Inferior parietal cortex (tissue), 1 donor: ENCODE results near the gene TECPR2.

Source experiments
- DNase-seq: peaks from one replicate; pipeline ENCODE4 v3.0.0-alpha.2; 2016; ENCODE audit errors: extremely low spot score

The TECPR2 gene

DNA sequence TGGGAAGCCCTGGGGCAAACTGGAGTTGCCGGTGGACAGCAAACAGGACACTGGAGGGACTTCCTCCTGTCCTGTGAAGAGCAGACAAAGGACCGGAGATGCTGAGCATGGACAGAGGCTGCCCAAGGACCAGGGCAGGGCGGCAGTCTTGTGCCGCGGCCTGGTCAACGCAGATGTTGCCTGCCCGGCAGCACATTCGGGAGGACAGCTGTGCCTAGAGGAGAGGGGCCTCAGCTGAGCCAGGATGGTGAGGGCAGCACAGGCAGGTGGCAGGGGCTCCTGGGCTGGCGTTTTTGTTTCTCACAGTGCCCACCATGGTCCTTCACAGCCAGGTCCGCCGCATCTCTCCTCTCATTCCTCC, 133.6 kb downstream of the TECPR2 start:
- DNase-seq: no peak

DNA sequence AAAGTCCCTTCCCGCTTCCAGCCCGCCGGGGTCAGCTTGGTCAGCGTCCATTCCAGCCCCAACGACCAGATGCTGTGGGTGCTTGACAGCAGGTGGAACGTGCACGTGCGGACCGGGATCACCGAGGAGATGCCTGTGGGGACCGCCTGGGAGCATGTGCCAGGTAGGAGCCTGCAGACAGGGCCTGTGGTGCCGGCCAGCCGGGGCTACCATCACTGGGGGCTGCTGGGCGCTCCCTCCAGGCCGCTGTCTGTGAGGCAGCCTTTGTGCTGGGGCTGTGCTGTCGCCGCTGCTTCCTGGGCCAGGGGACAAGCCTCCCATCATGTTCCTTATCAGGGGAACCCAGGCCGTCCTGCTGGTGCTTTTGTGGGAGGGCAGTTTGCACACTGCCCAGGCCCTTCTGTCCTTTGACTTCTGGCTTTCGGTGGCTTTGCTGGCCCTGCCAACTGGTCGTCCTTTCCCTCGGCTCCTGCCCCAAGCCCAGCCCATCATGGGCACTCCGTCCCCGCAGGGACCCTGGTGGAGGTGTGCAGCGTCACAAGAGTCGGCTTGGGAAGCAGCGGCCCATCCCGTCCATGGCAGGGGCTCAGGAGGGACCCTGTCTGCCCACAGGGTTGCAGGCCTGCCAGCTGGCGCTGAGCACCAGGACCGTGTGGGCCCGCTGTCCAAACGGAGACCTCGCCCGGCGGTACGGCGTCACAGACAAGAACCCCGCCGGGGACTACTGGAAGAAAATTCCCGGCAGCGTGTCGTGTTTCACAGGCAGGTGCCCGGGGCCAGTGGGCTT, 134.4 kb downstream of the TECPR2 start:
- no peak for DNase-seq

DNA sequence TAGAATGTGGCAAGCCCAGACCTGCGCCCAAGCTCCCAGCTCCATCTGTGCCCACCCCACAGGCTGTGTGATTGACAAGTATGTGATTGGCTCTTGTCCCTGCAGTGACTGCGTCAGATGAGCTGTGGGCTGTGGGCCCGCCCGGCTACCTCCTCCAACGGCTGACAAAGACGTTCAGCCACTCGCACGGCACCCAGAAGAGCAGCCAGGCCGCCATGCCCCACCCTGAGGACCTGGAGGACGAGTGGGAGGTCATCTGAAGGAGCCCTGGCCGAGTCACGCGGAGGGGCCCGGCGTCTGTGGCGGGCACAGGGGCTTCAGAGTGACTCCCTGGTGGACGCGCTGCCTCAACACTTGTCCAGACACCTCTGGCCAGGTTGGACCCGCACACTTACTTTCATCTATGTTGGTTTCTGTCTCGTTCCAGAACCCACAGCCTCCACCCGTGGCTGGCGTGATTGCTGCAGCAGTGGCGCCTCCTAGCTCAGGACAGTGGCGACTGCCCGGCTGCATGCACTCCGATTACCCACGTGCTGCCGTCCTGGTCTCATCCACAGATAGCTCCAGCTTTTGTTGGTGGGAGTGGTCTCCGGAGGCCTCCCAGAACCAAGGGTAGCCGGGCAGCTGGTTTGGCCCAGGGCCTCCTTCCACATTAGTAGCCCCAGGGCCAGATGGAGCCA, 135.4 kb downstream of the TECPR2 start:
- no peak for DNase-seq

DNA sequence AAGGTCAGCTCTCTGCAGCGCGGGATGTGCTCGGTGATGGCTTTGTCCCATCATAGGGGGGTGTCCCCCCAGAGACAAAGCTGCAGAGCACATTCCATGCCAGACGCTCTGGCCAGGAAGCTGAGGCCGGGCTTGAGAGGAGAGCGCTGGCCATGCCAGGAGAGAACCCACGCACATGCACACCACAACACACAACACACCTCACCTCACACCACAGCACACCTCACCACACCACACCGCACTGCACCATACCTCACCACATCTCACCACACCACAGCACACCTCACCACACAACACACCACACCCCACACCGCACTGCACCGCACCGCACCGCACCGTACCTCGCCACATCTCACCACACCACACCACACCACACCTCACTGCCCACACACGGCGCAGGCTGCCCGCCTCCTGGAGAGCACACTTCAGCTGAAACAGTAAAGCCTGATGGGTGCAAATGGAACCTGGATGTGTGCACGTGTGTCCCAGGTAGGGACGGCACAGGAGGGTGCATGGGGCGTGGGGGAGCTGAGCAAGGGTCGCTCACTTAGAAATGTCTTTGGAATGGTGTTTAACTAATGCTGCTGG, 136.0 kb downstream of the TECPR2 start:
- no peak for DNase-seq

DNA sequence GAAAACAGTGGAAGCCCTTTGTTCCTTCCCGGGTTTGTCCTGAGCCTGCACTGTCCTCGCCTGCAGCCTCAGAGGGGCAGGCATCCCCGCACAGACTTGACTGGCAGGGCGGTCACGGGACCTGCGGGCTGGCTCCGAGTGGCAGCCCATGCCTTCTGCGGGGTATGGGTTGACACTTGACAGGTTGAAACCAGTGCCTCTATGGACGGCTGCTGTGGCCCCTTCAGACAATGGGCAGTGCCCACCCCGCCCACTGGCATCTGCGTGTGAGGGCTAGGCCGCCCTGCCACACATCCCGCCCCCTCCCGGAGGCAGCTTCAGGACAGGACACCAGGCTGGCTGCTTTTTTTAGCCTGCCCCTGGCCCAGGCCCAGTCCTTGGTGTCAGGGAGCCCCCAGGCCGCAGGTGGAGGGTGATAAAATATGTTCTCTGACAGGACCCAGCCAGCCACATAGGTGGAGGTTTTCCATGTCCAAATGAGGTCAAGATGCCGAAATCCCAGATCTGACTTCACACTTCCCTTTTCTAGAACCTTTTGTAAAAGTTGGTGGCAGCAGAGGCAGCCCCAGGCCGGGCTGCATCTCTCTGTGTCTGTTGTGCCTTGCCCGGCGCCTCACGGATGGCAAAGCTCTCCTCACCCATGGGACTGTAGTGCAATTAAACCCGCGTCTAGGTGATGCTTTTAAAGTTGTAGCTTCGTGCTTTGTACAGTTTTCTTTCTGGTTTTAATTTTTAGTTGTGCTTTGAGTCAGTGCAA, 136.8 kb downstream of the TECPR2 start:
- no peak for DNase-seq

DNA sequence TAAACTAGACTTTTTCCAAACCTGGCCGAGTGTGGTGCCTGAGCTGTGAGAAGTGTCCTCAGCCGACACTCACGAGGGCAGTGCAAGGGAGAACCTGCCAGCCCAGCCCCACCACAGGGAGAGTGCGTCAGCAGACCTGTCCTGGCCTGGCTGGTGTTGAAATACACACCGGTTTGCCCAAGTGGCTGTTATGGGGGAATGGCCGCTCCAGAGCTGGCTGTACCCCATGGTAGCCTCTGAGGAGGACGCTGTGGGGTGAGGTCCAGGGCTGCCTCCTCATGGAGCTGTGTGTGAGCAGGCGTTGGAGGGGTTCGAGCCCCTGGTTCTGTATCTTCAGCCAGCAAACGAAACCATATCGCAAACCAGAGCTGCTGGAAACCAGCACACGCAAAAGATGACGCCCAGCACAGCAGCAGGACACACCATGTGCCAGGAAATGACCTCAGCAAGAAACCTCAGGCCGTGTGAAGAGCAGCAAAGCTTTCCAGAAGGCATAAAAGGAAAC, 137.5 kb downstream of the TECPR2 start:
- no peak for DNase-seq

DNA sequence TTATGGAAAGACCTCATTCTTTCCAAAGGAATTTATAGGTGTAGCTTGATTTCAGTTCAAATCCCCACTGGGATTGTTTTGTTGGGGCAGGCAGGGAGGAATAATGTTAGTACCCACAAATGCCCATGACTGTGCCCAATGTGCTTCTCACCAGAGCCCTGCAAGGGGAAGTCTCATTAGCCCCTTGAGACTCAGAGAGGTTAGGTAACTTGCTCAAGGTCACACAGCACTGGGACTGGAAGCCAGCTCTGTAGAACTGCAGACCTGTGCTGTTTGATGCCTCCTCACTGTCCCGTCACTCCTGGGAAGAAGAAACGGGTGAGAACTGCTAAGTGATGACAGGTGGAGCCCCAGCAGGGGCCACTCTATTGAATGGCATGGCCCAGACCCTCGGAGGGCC, 138.0 kb downstream of the TECPR2 start:
- no peak for DNase-seq

DNA sequence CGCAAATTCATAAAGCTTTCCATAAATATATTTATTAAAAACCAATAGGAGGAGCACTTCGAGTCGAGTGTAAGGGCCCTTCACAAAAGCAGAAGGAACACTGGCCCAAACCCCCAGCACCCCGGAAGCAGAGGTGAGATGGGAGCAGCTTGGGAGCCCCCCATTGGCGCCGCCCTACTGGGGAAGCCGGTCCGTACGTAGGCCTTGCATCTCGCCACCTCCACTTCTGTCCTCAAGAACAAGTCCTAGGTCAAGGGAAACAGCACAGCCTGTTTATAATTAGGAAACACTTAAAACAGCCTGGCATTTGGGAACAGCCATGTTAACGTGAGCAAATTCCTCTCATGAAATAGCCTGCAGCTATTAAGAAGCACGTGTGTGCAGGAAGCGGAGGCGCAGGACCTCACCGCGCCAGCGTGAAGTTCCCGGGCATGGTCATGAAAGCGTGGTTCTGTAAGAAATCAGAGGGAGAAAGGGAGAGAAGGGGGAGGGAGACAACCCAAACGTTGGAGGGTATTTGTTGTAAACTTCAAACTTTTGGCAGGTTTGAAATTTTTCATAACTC, 139.1 kb downstream of the TECPR2 start:
- DNase-seq: no peak

DNA sequence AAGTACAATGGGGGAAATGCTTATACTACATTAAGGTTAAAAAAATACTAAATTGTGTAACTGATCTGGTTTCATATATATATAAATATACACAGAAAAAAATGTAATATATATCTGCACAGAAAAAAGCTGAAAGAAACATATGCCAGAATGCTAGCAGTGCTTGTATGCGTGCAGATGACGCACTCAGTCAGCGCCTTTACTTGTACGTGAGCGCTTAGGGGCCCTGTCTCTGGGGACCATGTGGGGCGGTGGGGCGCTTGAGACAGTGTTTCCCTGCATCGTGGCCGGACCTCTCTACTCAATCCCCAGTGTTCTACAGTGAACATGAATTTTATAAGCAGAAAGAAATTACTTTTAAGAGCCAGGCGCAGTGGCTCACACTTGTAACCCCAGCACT, 139.8 kb downstream of the TECPR2 start:
- DNase-seq: no peak

DNA sequence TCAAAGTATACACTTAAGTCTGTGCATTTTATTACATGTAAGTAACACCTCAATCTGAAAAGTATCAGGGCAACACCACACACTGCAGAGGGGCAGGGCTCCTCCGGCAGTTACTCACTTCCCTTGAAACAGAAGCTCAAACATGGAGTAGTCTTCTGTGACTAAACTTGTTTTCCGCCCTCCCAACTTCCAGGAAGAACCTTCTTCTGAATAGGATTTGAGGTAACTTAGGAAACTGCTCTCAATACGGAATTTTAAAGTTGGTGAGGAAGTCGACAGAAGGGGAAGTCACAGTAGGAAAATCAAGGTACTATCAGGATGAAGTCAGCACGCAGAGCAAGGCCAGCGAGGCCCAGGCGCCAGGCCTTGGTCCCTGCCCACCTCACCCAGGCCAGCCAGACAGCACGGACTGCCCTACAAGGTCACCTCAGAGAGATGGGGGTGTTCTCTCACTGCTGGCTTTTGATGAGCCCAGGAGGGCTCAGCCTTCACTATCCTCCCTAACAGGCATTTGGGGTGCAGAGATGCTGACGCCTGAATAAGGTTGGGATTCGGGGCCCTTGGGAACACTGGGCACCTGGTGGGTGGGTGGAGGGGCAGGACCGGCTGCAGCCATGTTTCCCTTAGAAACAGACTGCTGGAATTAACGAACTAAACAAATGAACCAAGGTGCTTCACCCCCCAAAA, 141.0 kb downstream of the TECPR2 start:
- no peak for DNase-seq

DNA sequence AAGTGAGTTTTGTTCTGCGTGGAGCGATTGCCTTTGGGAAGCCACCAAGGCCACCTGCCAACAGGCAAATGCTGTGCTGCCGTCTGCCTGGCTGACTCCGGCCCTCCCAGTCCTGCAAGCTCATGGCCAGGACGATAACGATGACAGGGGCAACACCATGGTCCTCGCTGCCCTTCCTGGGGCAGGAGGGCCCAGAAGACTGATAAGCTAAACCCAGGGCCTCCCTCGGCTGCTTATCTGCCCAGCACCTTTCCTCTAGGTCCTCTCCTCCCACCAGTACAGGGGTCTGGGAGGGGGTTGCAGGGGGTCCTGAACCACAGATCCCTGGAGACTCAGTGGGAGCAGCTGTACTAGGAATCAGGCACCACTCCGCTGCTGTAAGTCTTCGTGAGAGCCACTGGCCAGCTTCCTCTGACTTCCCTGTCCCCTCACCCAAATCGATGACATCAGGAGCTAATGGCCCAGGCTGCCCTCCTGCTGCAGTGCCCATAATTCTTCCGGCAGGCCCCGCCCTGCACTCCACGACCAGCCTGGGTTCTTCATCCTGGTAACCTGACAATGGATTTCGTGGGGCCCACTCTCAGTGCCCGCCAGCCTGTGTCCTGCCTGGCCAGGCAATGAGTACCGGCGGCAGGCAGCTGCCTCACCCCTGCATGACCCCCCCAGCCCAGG, 141.7 kb downstream of the TECPR2 start:
- DNase-seq: no peak

DNA sequence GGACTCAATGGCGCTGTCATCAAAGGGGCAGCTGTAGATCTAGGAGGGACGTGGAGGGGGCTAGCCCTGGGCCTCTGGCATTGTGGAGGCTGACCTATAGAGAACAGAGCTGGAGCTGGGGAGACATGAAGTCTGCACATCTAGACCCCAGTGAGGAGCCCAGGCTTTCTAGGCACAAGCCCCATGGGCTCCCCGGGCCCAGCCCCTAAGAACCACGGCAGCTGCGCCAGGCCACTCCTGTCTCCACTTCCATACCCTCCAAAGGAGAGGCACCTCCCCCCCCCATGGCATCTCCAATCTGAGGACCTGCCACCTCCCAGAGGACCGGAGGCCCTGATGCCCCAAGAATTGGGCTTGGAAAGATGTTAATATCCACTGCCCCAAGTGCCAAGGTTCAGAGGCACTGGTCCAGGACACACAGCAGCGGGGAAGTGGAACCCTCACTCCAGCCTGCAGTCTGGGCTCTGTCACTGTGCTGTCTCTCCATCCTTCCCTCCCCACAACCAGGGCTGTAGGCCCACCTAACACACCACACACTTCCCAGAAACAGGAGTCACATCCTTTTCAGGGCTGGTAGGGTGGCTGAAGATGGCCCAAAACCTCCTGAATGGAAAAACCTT, 142.4 kb downstream of the TECPR2 start:
- no peak for DNase-seq

DNA sequence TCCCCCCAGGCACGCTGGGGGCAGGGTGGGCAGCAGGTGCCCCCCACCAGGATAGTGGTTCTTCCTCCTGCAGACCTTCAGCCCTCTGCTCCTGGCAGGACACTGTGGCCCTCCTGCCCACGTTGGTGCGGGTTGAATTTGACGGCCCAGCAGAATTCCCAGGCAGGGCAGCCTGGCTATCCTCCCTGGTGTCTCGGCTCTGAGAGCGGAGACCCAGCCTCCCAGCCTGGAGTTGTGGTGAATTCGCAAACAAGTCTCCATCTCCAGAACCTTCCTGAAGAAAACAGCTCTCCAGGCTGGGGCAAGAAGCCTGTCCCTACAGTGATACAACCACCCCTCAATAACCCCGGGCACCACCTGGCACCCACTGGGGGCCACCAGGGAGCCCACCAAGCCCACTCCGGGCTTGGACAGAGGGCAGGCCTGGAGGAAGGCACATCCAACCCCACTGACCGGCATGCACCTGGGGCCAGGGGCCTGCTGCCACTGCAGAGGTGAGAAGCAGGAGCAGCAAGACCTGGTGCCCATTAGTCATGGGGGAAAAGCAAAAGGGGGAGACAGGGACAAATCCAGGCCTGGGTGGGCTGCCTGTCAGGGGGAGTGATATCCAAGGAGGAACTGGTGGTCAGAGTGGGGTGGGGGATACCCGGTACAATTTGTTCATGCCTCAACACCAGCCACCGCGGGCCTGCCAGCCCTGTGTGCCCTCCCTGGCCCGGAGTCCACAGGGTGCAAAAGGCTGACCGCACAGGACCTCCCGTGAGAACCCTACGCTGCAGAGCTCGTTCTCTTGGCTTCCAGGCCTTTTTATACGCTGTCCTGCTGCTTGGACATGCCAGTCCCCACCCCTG, 143.3 kb downstream of the TECPR2 start:
- no peak for DNase-seq

DNA sequence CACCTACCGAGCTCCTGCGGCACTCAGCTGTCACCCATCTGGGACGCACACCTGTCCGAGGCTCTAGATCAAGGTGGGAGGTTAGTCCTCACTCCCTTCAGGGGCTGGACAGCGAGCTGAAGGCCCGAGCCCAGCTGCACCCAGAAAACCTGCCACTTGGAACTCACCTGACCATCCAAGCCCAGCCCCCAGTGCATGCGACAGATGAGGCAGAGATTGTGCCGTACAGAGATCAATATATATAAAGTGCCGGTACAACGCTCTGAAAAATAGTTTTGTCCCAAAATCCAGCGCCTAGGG, 143.8 kb downstream of the TECPR2 start:
- DNase-seq: no peak

DNA sequence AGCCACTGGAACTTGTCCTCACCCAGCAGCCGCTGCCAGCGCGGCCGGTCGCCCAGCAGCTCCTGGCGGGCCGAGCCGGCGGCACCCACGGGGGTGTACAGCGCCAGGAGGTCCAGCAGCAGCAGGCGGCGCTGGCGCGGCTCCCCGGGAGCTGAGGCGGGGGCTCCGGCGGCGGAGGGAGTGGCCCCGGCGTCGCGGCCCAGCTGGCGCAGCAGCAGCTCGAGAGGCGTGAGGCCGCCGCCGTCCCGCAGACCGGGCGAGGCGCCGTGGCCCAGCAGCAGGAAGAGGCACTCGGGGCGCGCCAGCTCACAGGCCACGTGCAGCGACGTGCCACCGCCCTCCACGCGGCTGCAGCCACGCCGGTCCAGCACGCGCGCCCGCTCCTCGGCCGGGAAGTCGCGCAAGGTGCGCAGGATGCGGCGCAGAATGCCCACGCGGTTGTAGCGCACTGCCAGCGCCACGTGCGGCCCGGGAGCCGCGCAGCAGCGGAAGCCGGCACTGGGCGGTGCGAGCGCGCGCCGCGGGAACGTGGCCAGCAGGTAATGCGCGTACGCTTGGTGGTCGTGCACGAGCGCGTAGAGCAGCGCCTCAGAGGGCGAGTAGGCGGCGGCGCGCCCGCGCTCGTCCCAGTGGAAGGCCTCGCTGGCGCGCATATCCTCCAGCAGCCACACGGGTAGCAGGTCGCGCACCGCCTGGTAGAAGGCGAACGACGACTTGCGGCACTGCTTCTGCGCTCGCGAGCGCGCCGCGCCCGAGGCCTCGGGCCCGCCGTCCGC, 144.5 kb downstream of the TECPR2 start:
- no peak for DNase-seq

DNA sequence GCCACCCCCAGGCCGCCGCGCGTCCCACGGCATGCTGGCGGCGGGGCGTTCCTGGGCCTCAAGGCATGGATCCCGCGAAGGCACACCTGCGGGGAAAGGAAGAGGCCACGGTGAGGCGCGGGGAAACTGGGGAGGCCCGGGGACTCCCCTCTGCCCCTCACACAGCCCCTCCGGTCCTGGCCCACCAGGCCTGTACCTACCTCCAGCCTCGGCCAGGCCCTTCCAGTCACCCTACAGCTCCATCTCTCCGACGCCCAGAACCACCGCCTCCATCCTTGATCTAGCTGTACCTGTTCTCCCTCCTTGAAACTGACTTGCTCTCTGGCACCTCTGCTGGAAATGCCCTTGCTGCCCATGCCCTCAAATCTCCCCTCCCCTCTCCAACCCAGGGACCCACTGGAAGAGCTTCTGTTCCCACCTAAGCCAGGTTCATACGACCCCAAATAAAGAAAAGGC, 145.1 kb downstream of the TECPR2 start:
- DNase-seq: no peak

DNA sequence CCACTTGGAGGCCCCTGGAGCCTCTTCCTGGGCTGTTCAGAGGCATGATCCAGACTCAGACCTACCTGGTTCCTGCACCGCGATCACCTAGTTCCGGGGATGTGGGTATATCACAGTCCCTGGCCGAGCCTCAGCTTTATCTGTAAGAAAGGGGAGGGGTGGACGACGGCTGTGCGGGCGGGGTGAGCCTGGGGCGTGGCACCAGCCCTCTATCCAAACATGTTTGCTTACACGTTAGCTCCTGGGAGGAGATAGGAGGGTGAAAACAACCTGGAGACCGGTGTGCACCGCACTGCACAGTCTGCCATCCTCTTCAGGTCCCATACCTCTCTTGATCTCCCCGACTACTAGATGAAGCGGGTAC, 145.7 kb downstream of the TECPR2 start:
- DNase-seq: no peak
